ENCODE results near the gene PAF1.

DNA sequence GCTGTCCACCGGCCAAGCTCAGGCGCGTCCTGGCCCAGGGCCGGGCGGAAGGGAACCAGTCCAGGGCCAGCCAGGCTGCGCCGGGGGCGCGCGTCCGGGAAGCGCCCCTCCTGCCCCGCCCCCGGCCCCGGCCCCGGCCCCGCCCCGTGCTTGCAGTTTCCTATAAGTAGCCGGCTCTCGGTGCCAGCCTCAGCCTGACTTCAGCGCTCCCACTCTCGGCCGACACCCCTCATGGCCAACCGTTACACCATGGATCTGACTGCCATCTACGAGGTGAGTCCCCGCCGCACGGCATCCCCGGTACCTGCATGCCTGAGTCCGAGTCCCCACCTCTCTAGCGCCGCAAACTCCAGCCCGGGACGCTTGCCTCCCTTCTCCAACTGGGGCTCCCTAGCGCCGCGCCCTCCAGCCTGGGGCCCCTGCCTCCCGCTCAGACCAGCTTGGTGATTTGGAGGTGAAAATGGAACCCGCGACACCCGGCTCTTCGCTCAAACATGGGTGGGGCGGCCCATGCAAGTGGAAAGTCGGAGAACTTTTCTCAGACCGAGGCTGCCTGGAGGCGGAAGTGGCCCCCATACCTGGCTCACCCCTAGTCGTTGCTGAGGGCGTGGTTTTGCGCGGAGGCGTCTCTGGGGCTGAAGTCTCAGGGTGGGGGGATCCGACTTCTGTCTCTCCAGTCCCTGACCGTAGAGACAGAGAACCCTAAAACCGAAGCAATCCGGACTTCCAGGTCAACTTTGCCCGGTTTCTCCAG, 15.9 kb upstream of the PAF1 start, which contains the start of gene ZFP36:
- TF ChIP-seq POLR2A (IDR thresholded peaks at IDR 0.05) = peak; percentile 99 to 100 (median 100)
- TF ChIP-seq, protein P1, sequence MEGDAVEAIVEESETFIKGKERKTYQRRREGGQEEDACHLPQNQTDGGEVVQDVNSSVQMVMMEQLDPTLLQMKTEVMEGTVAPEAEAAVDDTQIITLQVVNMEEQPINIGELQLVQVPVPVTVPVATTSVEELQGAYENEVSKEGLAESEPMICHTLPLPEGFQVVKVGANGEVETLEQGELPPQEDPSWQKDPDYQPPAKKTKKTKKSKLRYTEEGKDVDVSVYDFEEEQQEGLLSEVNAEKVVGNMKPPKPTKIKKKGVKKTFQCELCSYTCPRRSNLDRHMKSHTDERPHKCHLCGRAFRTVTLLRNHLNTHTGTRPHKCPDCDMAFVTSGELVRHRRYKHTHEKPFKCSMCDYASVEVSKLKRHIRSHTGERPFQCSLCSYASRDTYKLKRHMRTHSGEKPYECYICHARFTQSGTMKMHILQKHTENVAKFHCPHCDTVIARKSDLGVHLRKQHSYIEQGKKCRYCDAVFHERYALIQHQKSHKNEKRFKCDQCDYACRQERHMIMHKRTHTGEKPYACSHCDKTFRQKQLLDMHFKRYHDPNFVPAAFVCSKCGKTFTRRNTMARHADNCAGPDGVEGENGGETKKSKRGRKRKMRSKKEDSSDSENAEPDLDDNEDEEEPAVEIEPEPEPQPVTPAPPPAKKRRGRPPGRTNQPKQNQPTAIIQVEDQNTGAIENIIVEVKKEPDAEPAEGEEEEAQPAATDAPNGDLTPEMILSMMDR (IDR thresholded peaks at IDR 0.05 in 8 of 11, conservative IDR thresholded peaks at IDR 0.05 in 3 of 11) = peak in 2 of 11 experiments; percentile 8 to 22
- TF ChIP-seq POLR2AphosphoS5 (IDR thresholded peaks at IDR 0.05) = peak; percentile 100

All from spleen (tissue), 7 donors.